ENCODE measurements around the gene SPDEF. TPM values are rescaled to one million over a fixed set of nuclear protein-coding genes. Genes with fewer than 3 reads are reported as not detected.

SPDEF gene
- total RNA-seq, 2 donors from 2014 or later: not detected

DNA sequence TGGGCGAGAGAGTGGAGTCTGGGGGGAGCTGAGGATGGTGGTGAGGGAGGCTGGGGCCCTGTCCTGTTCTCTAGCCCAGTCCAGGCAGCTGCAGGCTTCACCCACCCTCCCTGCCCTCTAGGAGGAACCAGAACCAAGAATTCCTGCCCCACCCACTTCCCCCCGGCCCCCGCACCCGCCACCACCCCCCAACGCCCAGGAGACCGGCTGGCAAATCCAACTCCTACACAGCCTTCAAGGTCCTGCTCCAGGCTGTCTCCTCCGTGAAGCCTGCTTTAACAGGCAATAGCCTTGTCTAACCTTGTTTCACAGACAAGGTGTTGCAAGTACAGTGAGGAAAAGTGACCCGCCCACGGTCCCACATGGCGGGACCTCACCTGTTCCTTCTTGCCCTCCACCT is 2.4 kb downstream of the SPDEF start:
- Histone ChIP-seq H3K4me1 (no peaks in the 10 kb centered on the region), H3K9me3 (no peaks in the 10 kb centered on the region), H3K27me3 (no peaks in the 10 kb centered on the region), H3K36me3 (replicated peaks in 1 of 2; ENCODE audit: insufficient read depth in 1 of 2, low read depth in 2 of 2) (no peaks in the 10 kb centered on the region), H3K4me3 (no peak overlapping the region), H3K27ac (no peak overlapping the region)
- DNase-seq (no peak), ATAC-seq (no peak)
- intact Hi-C loops (cut with DNase I): no loop called here
- no peak for TF ChIP-seq POLR2A (IDR thresholded peaks at IDR 0.05)
- TF ChIP-seq, protein P1, sequence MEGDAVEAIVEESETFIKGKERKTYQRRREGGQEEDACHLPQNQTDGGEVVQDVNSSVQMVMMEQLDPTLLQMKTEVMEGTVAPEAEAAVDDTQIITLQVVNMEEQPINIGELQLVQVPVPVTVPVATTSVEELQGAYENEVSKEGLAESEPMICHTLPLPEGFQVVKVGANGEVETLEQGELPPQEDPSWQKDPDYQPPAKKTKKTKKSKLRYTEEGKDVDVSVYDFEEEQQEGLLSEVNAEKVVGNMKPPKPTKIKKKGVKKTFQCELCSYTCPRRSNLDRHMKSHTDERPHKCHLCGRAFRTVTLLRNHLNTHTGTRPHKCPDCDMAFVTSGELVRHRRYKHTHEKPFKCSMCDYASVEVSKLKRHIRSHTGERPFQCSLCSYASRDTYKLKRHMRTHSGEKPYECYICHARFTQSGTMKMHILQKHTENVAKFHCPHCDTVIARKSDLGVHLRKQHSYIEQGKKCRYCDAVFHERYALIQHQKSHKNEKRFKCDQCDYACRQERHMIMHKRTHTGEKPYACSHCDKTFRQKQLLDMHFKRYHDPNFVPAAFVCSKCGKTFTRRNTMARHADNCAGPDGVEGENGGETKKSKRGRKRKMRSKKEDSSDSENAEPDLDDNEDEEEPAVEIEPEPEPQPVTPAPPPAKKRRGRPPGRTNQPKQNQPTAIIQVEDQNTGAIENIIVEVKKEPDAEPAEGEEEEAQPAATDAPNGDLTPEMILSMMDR (IDR thresholded peaks at IDR 0.05): no peak
- 56 to 68% methylated on average over 9 of the region's 10 CpGs for WGBS, 2 donors

DNA sequence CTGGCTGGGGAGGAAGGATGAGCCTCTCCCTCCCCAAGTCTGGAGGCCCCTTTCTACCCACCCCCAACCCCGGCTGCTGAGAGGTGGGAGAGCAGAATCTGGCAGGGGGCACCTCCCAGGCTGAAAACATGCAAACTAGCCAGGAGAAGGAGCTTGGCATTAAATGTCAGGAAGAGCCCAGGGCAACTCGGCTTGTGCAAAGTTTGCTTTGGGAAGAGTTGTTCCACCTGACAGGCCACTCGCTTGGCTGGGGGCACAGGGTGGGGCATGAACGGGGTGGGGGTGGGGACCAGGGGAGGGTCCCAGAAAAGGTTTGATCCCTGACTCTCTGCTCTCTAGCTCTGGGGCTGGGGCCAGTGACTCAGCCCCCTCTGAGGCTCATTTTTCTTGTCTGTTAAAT is 3.0 kb downstream of the SPDEF start:
- 64 to 69% methylated on average over 4 of the region's 4 CpGs for WGBS, 2 donors
- Histone ChIP-seq H3K36me3 (replicated peaks in 1 of 2; ENCODE audit: insufficient read depth in 1 of 2, low read depth in 2 of 2) (no peaks in the 10 kb centered on the region), H3K4me1 (no peaks in the 10 kb centered on the region), H3K9me3 (no peaks in the 10 kb centered on the region), H3K27ac (no peak overlapping the region), H3K27me3 (no peaks in the 10 kb centered on the region), H3K4me3 (no peak overlapping the region)
- DNase-seq (no peak), ATAC-seq (no peak)
- intact Hi-C loops (cut with DNase I): no loop called here
- no peak for TF ChIP-seq POLR2A (IDR thresholded peaks at IDR 0.05)
- TF ChIP-seq, protein P1 (IDR thresholded peaks at IDR 0.05): no peak

DNA sequence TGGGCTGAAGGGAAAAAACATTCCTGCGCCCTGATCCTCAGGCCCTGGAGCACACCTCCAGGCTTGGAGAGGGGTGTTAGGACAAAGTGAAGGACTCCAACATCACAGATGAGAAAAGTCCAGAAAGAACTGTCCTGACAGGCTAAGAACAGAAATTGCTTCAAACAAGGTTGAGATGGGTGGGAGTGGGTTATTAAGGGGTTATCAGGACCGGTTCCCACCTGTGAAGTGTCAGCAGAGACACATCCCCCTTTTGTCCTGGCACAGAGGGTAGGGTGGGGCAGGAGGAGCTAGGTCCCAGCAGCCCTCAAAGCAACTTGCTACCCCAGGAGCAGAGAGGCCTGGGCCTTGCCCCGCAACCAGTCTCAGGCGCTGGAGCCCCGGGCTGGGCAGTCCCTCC is 3.5 kb downstream of the SPDEF start:
- no peak overlapping the region for H3K27ac ChIP-seq
- DNase-seq (no peak), ATAC-seq (no peak)
- 77 to 92% methylated on average over 2 to 5 of the region's 5 CpGs for WGBS, 2 donors
- H3K36me3 ChIP-seq (replicated peaks in 1 of 2; ENCODE audit: insufficient read depth in 1 of 2, low read depth in 2 of 2): no peaks in the 10 kb centered on the region
- H3K4me1 ChIP-seq: peaks cover 4% of the 10 kb centered on the region
- no peaks in the 10 kb centered on the region for H3K27me3 ChIP-seq
- intact Hi-C loops (cut with DNase I): no loop called here
- TF ChIP-seq, protein P1 (IDR thresholded peaks at IDR 0.05): no peak
- no peak for TF ChIP-seq POLR2A (IDR thresholded peaks at IDR 0.05)
- H3K4me3 ChIP-seq: no peak overlapping the region
- H3K9me3 ChIP-seq: no peaks in the 10 kb centered on the region

DNA sequence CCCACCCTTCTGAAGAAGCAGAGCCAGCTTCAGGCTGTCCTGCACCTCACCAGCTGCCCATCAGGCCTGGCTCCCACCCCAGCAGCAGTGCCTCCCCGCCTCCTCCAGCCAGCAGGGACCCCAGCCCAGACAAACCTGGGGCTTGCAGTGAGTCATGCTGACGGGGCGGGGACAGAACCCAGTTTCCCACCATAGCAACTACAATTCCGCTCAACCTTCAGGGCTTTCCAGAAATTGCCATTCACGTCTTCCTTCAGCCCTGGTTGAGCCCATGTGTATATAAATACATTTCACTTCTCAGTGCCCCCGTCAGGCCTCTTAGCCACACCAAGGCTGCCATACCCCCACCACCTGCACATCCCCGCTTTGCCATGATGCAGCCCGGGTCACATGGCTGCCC is 4.4 kb downstream of the SPDEF start:
- Histone ChIP-seq H3K9me3 (no peaks in the 10 kb centered on the region), H3K4me1 (peaks cover 12% of the 10 kb centered on the region), H3K4me3 (no peak overlapping the region), H3K27me3 (no peaks in the 10 kb centered on the region), H3K27ac (no peak overlapping the region), H3K36me3 (replicated peaks in 1 of 2; ENCODE audit: insufficient read depth in 1 of 2, low read depth in 2 of 2) (no peaks in the 10 kb centered on the region)
- TF ChIP-seq POLR2A (IDR thresholded peaks at IDR 0.05): no peak
- TF ChIP-seq, protein P1 (IDR thresholded peaks at IDR 0.05): no peak
- ATAC-seq (no peak), DNase-seq (no peak)
- intact Hi-C loops (cut with DNase I): no loop called here
- WGBS, 2 donors: 83 to 89% methylated on average over 7 to 8 of the region's 8 CpGs

DNA sequence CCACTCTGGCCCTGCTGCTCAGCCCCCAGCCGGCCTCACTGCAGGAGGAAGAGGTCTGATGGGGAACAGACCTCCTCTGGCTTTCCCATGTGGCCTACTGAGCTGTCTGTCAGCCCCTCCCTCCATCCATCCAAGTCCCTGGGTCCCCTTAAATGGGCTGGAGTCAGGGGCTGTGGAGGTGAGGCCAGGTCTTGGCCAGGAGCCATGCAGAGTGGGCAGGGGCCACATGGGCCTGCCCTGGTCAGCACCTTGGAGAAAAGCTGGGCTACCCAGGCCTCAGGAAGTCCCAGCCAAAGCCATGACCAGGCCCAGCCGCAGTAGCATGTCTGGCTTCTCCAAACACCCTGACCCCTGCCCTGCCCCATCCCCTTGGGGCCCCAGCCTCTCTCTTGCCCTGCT is 6.3 kb downstream of the SPDEF start:
- Histone ChIP-seq H3K27ac (no peak overlapping the region), H3K4me3 (no peak overlapping the region), H3K27me3 (no peaks in the 10 kb centered on the region), H3K36me3 (replicated peaks in 1 of 2; ENCODE audit: insufficient read depth in 1 of 2, low read depth in 2 of 2) (no peaks in the 10 kb centered on the region), H3K9me3 (no peaks in the 10 kb centered on the region), H3K4me1 (peaks cover 12% of the 10 kb centered on the region)
- TF ChIP-seq POLR2A (IDR thresholded peaks at IDR 0.05): no peak
- TF ChIP-seq, protein P1 (IDR thresholded peaks at IDR 0.05): no peak
- 79 to 100% methylated on average over 1 to 2 of the region's 2 CpGs for WGBS, 2 donors
- intact Hi-C loops (cut with DNase I): no loop called here
- ATAC-seq (no peak), DNase-seq (no peak)

Data from body of pancreas (tissue), 4 donors.